Dermis blood vessel endothelial cell (primary cell): ENCODE data around the gene ZFP91. TPM values are rescaled to one million over a fixed set of nuclear protein-coding genes. Genes with fewer than 3 reads are reported as not detected.

Source experiments
- DNase-seq: peaks from one replicate; pipeline ENCODE4 v3.0.0; 2010
- total RNA-seq: library from RNA; depleted of rRNA; stranded (reverse); fragments of >200 nt; gene quantifications from 2 replicates; pipeline ENCODE4 v1.2.3, GENCODE V29; 2014

The ZFP91 gene
- total RNA-seq, 1 donor from 2014 or later, result 45.8 TPM

- DNase-seq, result no peak
Observed at GRCh38 chr11:58582437-58582836, 3.6 kb downstream of the ZFP91 start.

DNA sequence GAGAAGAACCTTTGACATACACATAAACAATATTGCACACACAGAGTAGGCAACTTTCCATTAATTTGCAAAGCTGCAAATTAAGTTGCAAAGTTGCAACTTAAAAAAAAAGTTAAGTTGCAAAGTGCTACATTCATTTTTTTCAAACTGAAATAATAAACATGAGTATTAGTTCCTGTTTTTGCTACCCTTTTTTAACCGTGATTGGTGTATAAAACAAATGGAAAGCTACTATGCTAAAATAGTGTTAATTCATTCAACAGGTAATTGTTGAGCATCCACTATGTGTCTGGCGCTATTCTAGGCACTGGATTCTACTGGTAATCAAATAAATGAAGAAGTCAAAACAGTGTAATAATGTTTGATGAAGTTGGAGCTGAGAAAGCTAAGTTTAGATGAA, 8.1 kb downstream of the ZFP91 start:
- no peak for DNase-seq

DNA sequence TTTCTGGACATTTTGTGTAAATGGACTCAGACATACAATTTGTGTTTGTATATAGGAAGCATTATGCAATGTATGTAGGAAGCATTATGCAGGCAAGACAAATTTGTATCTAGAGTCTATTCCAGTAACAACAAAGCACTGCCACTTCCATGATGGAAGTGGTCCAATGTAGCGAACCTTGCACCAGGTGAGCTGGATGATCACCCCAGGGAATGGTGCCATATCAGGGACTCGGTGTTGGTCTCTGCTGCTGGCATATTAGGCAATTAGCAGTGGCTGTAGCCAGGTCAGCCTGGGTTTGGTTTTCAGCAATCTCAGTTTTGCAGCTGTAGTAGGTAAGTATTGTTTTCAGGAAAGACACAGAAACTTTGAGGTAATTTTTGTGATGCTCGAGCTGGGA, 12.8 kb downstream of the ZFP91 start:
- DNase-seq, result no peak

GRCh38 chr11:58592760-58593472, 14.1 kb downstream of the ZFP91 start:
- no peak for DNase-seq

- DNase-seq, result no peak
Observed at GRCh38 chr11:58594826-58595225, 16.0 kb downstream of the ZFP91 start.

GRCh38 chr11:58596621-58597020, 17.8 kb downstream of the ZFP91 start:
- no peak for DNase-seq

DNA sequence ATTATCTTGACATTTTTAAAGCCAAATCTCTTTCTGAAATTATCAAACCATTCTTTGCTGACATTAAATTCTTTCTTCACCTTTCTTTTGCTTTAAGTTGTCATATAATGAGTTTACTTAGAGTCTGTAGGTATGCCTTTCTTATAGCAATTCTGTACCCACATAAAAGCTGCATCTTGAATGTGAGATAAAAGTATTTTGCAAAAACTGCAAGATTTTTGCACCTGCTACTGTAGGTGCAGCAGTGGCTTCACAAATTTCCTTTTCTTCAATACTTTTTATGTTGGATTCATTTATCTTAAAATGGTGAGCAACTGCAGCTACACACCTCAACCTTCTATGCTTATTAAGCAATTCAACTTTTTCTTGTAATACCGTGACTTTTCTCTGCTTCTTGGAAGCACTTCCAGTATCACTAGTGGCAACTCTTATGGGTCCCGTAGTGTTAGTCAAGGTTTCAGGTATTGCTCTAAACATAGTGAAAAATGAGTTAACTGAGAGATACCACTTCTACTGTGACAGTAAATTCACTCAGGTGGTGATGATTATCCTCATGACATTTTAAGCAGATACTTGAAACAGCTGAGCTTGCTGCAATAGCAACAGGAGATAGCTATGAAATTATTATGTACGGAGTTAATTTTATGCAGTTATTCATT, 18.8 kb downstream of the ZFP91 start:
- DNase-seq, result no peak

DNA sequence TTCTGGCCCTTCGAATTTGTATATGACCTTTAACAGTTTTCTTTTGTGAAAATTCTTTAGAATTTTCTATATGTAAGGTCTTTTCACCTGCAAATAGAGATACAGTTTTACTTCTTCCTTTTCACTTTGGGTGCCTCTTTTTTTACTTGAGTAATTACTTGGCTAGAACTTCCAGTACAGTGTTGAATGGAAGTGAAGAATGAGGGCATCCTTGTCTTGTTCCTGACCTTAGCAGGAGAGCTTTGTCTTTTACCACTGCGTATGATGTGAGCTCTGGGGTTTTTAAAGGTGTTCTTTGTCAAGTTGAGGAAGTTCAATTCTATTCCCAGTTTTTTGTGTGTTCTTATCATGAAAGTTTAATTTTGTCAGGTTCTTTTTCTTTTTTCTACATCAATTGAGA, 21.6 kb downstream of the ZFP91 start:
- DNase-seq, result no peak

- DNase-seq, result no peak
Observed at GRCh38 chr11:58606930-58607714, 28.3 kb downstream of the ZFP91 start.

GRCh38 chr11:58608331-58608730, 29.5 kb downstream of the ZFP91 start:
- DNase-seq, result no peak

GRCh38 chr11:58609723-58610122, 30.9 kb downstream of the ZFP91 start:
- DNase-seq, result no peak

DNA sequence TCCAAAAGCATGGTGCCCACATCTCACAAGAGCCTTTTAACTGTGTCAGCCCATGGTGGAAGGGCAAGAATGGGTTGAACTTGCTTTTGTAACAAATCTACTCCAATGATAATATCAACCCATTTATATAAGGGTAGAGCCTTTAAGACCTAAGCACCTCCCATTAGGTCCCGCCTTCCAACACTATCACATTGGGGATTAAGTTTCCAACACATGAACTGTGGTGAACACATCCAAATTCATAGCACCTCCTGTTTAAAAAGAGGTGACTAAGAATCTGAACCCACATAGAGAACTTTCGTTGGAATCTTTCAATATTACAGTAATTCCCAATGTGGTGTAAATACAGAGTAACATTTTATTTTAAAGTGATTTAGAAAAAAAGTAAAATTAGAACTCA, 34.4 kb downstream of the ZFP91 start:
- DNase-seq, result no peak

DNA sequence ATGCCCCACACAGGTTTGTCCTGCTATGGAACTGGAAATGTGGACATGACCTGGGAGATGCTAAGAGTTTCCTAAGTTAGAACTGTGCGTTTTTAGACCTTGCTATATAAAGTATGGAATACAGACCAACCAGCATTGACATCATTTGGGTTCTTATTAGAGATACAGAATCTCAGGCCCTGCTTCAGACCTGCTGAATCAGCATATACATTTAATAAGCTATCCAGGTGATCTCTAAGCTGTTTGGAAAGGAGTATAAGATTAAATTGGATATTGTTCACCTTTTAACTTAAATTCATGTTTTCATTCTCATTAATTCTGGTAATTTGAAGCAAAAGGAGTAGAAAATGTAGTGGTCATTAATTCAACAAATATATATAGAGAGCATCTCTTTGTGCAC, 36.7 kb downstream of the ZFP91 start:
- no peak for DNase-seq

DNA sequence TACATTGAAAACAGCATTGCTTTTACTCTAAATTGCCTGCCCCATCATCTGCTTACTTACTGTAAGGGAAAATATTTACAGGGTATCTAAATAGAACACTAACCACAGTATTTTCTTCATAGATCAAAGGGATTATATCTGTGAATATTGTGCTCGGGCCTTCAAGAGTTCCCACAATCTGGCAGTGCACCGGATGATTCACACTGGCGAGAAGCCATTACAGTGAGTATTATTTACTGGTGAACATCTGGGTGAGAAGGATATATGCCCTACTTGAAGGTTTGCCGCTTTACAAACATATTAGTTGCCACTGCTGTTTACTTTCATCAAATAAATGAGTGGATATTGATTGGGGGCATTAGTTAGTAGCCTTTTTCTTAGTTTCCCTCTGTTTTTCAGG, 37.7 kb downstream of the ZFP91 start:
- peak; percentile 51 for DNase-seq

DNA sequence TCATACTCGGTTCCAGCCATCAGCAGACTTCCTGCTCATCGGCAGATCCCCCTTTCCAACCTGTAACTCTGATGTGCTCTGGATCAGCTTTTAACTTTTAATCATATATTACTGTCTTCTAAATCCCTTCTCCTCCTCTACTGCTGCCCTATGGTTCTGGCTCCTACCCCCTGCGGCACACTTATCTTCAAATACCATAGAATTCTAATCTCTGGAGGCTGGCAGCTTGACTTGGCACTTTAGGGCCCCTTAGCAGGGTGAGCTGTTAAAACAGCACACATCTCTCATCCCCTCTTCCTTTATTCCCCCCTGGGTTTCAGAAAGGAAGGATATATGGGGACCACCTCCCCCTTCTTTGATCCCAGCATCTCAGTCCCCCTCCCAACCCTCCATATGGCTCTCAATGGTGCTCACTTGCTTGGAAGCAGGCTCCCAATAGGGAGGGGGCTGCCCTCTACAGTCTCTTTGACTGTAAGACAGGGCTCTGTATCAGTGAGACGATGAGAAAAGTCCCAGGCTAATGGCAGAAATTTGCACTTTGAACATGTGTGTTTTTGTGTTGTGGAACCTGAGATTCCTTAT, 39.2 kb downstream of the ZFP91 start:
- peak; percentile 19 for DNase-seq

DNA sequence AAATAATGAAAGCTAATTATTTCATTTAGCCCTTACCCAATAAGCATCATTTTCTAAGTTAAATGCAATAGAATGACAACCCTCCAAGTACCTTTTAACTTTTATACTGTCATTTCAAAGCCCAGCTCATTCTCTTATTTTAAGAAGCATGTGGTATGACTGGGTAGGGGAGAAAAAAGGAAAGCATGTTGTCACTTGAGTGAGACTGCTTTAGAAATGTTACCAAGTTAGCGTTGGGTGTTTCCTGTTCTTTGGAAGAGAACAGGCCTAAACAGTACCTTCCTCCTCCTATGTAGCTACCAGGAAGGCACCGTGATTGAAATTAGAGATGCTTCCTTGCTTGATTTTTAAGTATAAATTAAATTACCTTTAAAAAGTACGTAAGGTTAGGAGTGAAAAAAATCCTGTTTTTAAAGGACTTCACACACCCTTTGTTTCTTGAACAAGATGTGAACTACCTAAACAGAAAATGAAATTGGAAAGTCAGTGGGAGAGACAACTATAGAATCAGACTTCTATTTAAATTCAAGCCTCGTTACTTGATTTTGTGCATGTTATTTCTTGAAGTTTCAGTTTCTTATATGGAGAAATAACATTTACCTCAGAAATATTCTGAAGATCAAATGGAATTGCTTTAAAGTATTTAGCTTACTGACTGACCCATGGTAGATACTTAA, 42.9 kb downstream of the ZFP91 start:
- DNase-seq, result no peak

DNA sequence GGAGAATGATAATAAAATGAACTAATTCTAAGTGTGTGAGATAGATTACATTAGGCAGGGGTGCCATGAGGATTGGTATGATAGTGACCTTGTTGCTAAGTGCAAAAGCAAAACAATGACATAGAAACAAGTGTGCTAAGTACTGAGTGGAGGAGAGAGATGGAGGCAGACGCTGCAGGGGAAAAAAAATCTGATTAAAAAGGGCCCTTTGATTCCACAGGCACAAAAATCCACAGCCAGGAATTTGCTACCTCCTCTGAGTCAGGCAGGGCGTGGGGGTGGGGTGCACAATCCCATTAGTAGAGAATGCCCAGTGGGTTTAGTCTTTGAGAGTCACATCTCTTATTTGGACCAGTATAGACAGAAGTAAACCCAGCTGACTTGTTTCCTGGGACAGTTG, 43.5 kb downstream of the ZFP91 start, which contains the start of gene CNTF:
CNTF (plus strand) TSS at position 322 of the 400 bp plus-strand sequence. CDS start 88 bp downstream, outside the sequence.
- DNase-seq, result no peak

DNA sequence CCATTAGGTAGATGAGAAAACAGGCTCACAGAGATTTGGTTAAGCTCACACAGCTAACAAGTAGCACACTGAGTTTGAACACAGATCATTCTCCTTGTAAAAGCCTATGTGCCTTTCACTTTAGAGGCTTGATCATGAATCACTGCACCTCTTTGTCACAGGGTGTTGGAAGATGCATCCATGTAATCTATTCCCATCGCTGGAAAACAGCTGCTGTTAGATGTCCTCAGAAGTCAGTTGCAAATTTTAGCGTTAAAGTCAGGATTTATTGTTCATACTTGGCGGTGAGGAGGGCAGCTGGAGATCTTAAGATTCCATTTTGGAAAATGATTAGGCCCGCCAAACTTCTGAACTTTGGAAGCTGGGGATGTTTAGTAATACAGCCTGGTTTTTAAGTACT, 46.2 kb downstream of the ZFP91 start:
- DNase-seq, result no peak

DNA sequence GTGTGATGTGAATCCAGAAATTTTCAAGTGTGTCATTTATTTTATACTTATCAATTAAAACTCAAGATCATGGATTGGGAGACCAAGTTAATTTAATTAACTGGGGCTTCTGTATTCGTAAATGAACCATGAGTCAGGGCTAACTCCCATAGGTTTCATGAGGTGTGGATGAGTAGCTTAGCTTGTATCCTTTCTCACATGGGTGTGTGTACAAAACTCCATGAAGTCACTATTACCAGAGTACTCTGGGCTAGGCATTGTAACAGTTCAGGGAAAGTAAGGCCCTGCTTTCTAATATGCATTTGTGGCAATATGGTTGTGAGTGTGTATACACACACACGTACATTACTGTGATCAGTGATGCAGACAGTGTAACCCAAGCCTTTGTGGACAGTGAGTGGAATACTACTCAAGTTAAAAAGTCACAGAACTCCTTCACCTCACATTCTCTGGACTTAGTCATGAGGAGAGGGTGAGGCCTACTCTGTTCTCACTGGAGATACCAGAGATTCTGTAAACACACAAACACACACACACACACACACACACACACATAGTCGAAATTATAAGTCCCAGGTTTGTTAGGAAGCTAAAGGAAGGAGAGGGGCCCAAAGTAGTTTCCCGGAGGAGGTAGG, 47.1 kb downstream of the ZFP91 start:
- DNase-seq, result no peak

GRCh38 chr11:58626934-58627483, 48.1 kb downstream of the ZFP91 start:
- DNase-seq, result no peak

- DNase-seq, result no peak
Observed at GRCh38 chr11:58628446-58628845, 49.6 kb downstream of the ZFP91 start.

GRCh38 chr11:58629857-58630256, 51.0 kb downstream of the ZFP91 start:
- DNase-seq, result peak; percentile 71
